RWPE1 (cell line): ENCODE results near the gene HK1.

ENCODE experiments used
- CTCF ChIA-PET: fragments of 350-600 bp; sonication (Branson Sonifier 250); formaldehyde crosslinking; extraction: SDS; loops from one replicate; lab custom pipeline; 2021; lab: Yijun Ruan, JAX
- POLR2A ChIA-PET: fragments of 400-600 bp; formaldehyde crosslinking; extraction: SDS; loops from one replicate; lab custom pipeline; 2020; ENCODE audit warnings: antibody characterized with exemption; ENCODE audit not compliant: low non-redundant PET; lab: Yijun Ruan, JAX
- DNase-seq: peaks from one replicate; pipeline ENCODE4 v3.0.0; 2012; ENCODE audit warnings: low spot score
- H3K27ac ChIP-seq: fragments of 450-650 bp; 2 replicates; pipeline ENCODE4 v1.5.1; 2017
- CTCF ChIP-seq: fragments of 450-650 bp; conservative IDR thresholded peaks from 2 replicates; pipeline ENCODE4 v1.5.1; 2017; ENCODE audit warnings: low read depth, mild to moderate bottlenecking

HK1 gene

GRCh38 chr10:69392481-69393000 is 114.2 kb downstream of the HK1 start:
- POLR2A ChIA-PET = no interaction called here
- CTCF ChIA-PET = interaction anchor here (0.5 to 1.8 kb wide), 31 partner anchors 9 to 1478 kb away, joined by 3 to 10 read pairs (median 3); no protein-coding TSS in a partner anchor
- peak; percentile 94 for TF ChIP-seq CTCF
- H3K27ac ChIP-seq = peak overlapping the region; percentile 76
- DNase-seq = peak; percentile 93

- ChIA-PET POLR2A (no interaction called here), CTCF (no interaction called here)
- no peak overlapping the region for H3K27ac ChIP-seq
- TF ChIP-seq CTCF = no peak
- no peak for DNase-seq
Measured at GRCh38 chr10:69394020-69394419, 115.7 kb downstream of the HK1 start.

GRCh38 chr10:69397972-69398371 is 119.7 kb downstream of the HK1 start:
- no peak overlapping the region for H3K27ac ChIP-seq
- POLR2A ChIA-PET = interaction anchor here (0.6 kb wide), 1 partner anchor 51 kb away, joined by 6 read pairs; no protein-coding TSS in a partner anchor
- TF ChIP-seq CTCF = no peak
- CTCF ChIA-PET = interaction anchor here (0.6 kb wide), 1 partner anchor 86 kb away, joined by 3 read pairs; no protein-coding TSS in a partner anchor
- DNase-seq = no peak

- CTCF ChIA-PET = interaction anchor here (0.6 to 1.0 kb wide), 2 partner anchors 9 to 85 kb away, joined by 3 read pairs; no protein-coding TSS in a partner anchor
- peak overlapping the region; percentile 7; the same call in 1 of the 2 replicates for H3K27ac ChIP-seq
- DNase-seq = no peak
- POLR2A ChIA-PET = no interaction called here
- TF ChIP-seq CTCF = no peak
Measured at GRCh38 chr10:69398466-69398865, 120.2 kb downstream of the HK1 start.

DNA sequence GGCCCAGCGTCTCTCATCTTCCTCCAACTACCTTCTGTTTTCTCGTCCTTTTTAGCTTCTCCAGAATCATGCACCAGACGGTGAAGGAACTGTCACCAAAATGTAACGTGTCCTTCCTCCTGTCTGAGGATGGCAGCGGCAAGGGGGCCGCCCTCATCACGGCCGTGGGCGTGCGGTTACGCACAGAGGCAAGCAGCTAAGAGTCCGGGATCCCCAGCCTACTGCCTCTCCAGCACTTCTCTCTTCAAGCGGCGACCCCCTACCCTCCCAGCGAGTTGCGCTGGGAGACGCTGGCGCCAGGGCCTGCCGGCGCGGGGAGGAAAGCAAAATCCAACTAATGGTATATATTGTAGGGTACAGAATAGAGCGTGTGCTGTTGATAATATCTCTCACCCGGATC is 122.6 kb downstream of the HK1 start:
- H3K27ac ChIP-seq = no peak overlapping the region
- TF ChIP-seq CTCF = no peak
- ChIA-PET POLR2A (no interaction called here), CTCF (interaction anchor here (1.1 kb wide), 2 partner anchors 115 to 168 kb away, joined by 3 to 4 read pairs; no protein-coding TSS in a partner anchor)
- DNase-seq = no peak

DNA sequence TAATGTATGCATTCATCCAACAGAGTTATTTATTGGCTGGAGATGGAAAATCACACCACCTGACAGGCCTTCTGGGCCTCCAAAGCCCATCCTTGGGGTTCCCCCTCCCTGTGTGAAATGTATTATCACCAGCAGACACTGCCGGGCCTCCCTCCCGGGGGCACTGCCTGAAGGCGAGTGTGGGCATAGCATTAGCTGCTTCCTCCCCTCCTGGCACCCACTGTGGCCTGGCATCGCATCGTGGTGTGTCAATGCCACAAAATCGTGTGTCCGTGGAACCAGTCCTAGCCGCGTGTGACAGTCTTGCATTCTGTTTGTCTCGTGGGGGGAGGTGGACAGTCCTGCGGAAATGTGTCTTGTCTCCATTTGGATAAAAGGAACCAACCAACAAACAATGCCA is 123.1 kb downstream of the HK1 start:
- no peak for TF ChIP-seq CTCF
- no peak for DNase-seq
- ChIA-PET POLR2A (no interaction called here), CTCF (interaction anchor here (1.1 kb wide), 1 partner anchor 169 kb away, joined by 4 read pairs; no protein-coding TSS in a partner anchor)
- no peak overlapping the region; the same call in 1 of the 2 replicates for H3K27ac ChIP-seq
